OCI-LY3 (cell line): ENCODE results near the gene MKI67.

Experiments
- EZH2phosphoT487 ChIP-seq: fragments of 200-600 bp; shearing (Covaris generic); IDR thresholded peaks from 2 replicates; pipeline ENCODE4 v1.6.1; 2018; ENCODE audit warnings: antibody characterized with exemption, mixed run types, low read depth
- TF ChIP-seq, protein P1 (sequence below): fragments of 200-600, 300-600 bp; sonication (generic); IDR thresholded peaks from 2 replicates; pipeline ENCODE4 v1.5.1; 2014; ENCODE audit warnings: antibody characterized with exemption, low read length, low read depth

DNA sequence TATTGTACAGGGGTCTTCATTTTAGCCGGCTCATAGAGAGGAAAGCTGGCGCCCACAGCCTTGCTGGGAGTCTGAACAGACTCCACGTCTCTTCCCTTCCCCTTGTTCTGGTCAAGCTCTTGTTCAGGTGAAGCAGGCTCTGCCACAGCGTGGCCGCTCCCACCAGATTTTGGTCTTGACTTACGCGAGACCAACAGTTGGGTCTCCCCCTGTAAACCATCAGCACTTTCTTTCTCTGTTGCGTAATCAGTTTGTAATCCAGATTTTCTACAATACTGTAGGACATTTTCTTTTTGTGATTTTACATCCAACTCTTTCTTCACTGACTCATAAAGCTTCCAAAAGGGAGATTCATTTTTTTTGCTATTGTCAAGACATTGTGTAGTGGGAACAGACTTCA lies 10.9 kb downstream of the MKI67 start:
- TF ChIP-seq, protein P1, sequence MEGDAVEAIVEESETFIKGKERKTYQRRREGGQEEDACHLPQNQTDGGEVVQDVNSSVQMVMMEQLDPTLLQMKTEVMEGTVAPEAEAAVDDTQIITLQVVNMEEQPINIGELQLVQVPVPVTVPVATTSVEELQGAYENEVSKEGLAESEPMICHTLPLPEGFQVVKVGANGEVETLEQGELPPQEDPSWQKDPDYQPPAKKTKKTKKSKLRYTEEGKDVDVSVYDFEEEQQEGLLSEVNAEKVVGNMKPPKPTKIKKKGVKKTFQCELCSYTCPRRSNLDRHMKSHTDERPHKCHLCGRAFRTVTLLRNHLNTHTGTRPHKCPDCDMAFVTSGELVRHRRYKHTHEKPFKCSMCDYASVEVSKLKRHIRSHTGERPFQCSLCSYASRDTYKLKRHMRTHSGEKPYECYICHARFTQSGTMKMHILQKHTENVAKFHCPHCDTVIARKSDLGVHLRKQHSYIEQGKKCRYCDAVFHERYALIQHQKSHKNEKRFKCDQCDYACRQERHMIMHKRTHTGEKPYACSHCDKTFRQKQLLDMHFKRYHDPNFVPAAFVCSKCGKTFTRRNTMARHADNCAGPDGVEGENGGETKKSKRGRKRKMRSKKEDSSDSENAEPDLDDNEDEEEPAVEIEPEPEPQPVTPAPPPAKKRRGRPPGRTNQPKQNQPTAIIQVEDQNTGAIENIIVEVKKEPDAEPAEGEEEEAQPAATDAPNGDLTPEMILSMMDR = no peak
- TF ChIP-seq EZH2phosphoT487 = no peak
